Psoas muscle (tissue), 8 donors: ENCODE data around the gene PLA2G6. TPM values are rescaled to one million over a fixed set of nuclear protein-coding genes. Genes with fewer than 3 reads are reported as not detected.

Source experiments
- ATAC-seq, 4 donors: fragments of 200-7000 bp; cut with Tn5 transposase; one replicate each; pipeline ENCODE4 v1.9.1; 2020; ENCODE audit warnings: moderate library complexity in 3 of 4, mild to moderate bottlenecking in 2 of 4
- DNase-seq, 2 donors: peaks; one replicate each; pipeline ENCODE4 v3.0.0-alpha.2; 2020
- H3K27ac ChIP-seq: fragments of 200-600 bp; one replicate; pipeline ENCODE4 v1.8.0; 2022
- H3K27me3 ChIP-seq, 3 donors: fragments of 200-600 bp in 1 of 3; one replicate each; pipeline versions ENCODE4 v1.6.1 to v1.8.0; 2013 to 2022; ENCODE audit warnings: low read length in 2 of 3, mild to moderate bottlenecking in 2 of 3, moderate library complexity in 1 of 3; ENCODE audit not compliant: insufficient read depth in 3 of 3
- H3K36me3 ChIP-seq, 2 donors: fragments of 200-600 bp in 1 of 2; one replicate each; pipeline versions ENCODE4 v1.6.1 to v1.8.0; 2013 to 2022; ENCODE audit warnings: low read depth in 1 of 2, mild to moderate bottlenecking in 1 of 2, moderate library complexity in 1 of 2; ENCODE audit not compliant: insufficient read depth in 1 of 2
- H3K4me1 ChIP-seq: fragments of 200-600 bp; one replicate; pipeline ENCODE4 v1.8.0; 2022
- H3K4me3 ChIP-seq: fragments of 200-600 bp; one replicate; pipeline ENCODE4 v1.8.0; 2022; ENCODE audit warnings: mild to moderate bottlenecking
- H3K9me3 ChIP-seq: fragments of 200-600 bp; one replicate; pipeline ENCODE4 v1.8.0; 2022
- CTCF ChIP-seq: fragments of 200-600 bp; IDR thresholded peaks from one replicate; pipeline ENCODE4 v1.8.0; 2022; ENCODE audit warnings: antibody characterized with exemption
- WGBS, 3 donors: extraction: QIAGEN DNeasy Blood & Tissue Kit; methylation state at CpG; one replicate each; pipeline versions ENCODE4 v1.1.6 to v1.1.7; 2013; 5-methylcytosine and 5-hydroxymethylcytosine counted together
- intact Hi-C, 2 donors: fragments of 100-400 bp; cut with DNase I; formaldehyde crosslinking; loops; one replicate each; pipeline versions ENCODE4 v1.11.0 to v1.14.2; 2022
- polyA plus RNA-seq, 3 donors: library from polyadenylated mRNA; stranded (reverse); fragments of 200-250 nt; gene quantifications; one replicate each; pipeline ENCODE4 v1.2.3, GENCODE V29; 2013
- total RNA-seq, 4 donors: library from RNA; stranded (reverse); fragmentation: NEBNext Ultra II Directional in 2 of 4; extraction: Animal tissue kit (Norgen Biotek cat#: 25700) in 2 of 4; gene quantifications; one replicate each; pipeline versions ENCODE4 v1.2.1 to v1.2.4, GENCODE V29; 2021 to 2023
- donor health status: healthy with polysubstance abuse.
- donor health status: DM: no; HTN: no; CAD: no; lungs with moderate emphysema.
- donor health status: Bipolar disorder and iron deficiency.
- donor health status: healthy.
- donor health status: DM: yes; HTN: yes; CAD: no.
- donor health status: DM: no; HTN: no; CAD: no.
- donor health status: DM: no; HTN: no; CAD: no.
- donor health status: DM: yes; HTN: yes; CAD: no.

Gene PLA2G6
- total and polyA plus RNA-seq, 7 donors: 4.5 to 17.4 (median 8.5) TPM

GRCh38 chr22:38221908-38222796 lies 40.5 kb upstream of the PLA2G6 start:
- H3K9me3 ChIP-seq: no peaks in the 10 kb centered on the region
- 87 to 90% (median 89%) methylated on average over 25 of the region's 25 CpGs for WGBS, 3 donors
- H3K4me1 ChIP-seq: peaks cover 24% of the 10 kb centered on the region
- DNase-seq: no peak
- H3K27me3 ChIP-seq: no peaks in the 10 kb centered on the region
- intact Hi-C loops: no loop called here
- TF ChIP-seq CTCF: no peak
- H3K36me3 ChIP-seq: peaks cover 0 to 59% of the 10 kb centered on the region in 2 donors
- H3K27ac ChIP-seq: no peak overlapping the region
- no peak overlapping the region for H3K4me3 ChIP-seq
- ATAC-seq: no peak

- H3K27ac ChIP-seq: no peak overlapping the region
- no peak for TF ChIP-seq CTCF
- DNase-seq (no peak), ATAC-seq (no peak)
- peaks cover 24% of the 10 kb centered on the region for H3K4me1 ChIP-seq
- WGBS, 3 donors: 93 to 96% (median 94%) methylated on average over 20 to 22 of the region's 22 CpGs
- peaks cover 0 to 61% of the 10 kb centered on the region in 2 donors for H3K36me3 ChIP-seq
- H3K27me3 ChIP-seq: no peaks in the 10 kb centered on the region
- no peak overlapping the region for H3K4me3 ChIP-seq
- no peaks in the 10 kb centered on the region for H3K9me3 ChIP-seq
- intact Hi-C loops: no loop called here
Observed at GRCh38 chr22:38221407-38221806, 39.8 kb upstream of the PLA2G6 start.

- no peak for DNase-seq
- no peak for ATAC-seq
- WGBS, 3 donors: 87% methylated on average over 21 to 22 of the region's 22 CpGs
- H3K9me3 ChIP-seq: no peaks in the 10 kb centered on the region
- H3K4me3 ChIP-seq: no peak overlapping the region
- H3K27ac ChIP-seq: no peak overlapping the region
- H3K27me3 ChIP-seq: no peaks in the 10 kb centered on the region
- H3K4me1 ChIP-seq: peaks cover 24% of the 10 kb centered on the region
- intact Hi-C loops: no loop called here
- TF ChIP-seq CTCF: no peak
- H3K36me3 ChIP-seq: peaks cover 0 to 57% of the 10 kb centered on the region in 2 donors
Observed at GRCh38 chr22:38220653-38221386, 39.2 kb upstream of the PLA2G6 start.

- 76 to 85% (median 78%) methylated on average over 7 to 8 of the region's 8 CpGs for WGBS, 3 donors
- H3K27ac ChIP-seq: peak overlapping the region; percentile 82
- TF ChIP-seq CTCF: no peak
- H3K36me3 ChIP-seq: peaks cover 0 to 51% of the 10 kb centered on the region in 2 donors
- H3K27me3 ChIP-seq: no peaks in the 10 kb centered on the region
- ATAC-seq (no peak), DNase-seq (no peak)
- no peak overlapping the region for H3K4me3 ChIP-seq
- no peaks in the 10 kb centered on the region for H3K9me3 ChIP-seq
- intact Hi-C loops: no loop called here
- peaks cover 24% of the 10 kb centered on the region for H3K4me1 ChIP-seq
Observed at GRCh38 chr22:38220163-38220562, 38.5 kb upstream of the PLA2G6 start.
